GM19324 (cell line): Measurements from ENCODE around the gene ELOVL6.
A peak's percentile ranks its signal among the peaks of the same experiment; 100 is the strongest.

ENCODE experiments used
- ATAC-seq: cut with Tn5 transposase; IDR thresholded peaks from one replicate; pipeline ENCODE4 v1.9.1; 2021; ENCODE audit warnings: mild to moderate bottlenecking, moderate library complexity; ENCODE audit not compliant: unreplicated experiment, low FRiP score

The ELOVL6 gene

DNA sequence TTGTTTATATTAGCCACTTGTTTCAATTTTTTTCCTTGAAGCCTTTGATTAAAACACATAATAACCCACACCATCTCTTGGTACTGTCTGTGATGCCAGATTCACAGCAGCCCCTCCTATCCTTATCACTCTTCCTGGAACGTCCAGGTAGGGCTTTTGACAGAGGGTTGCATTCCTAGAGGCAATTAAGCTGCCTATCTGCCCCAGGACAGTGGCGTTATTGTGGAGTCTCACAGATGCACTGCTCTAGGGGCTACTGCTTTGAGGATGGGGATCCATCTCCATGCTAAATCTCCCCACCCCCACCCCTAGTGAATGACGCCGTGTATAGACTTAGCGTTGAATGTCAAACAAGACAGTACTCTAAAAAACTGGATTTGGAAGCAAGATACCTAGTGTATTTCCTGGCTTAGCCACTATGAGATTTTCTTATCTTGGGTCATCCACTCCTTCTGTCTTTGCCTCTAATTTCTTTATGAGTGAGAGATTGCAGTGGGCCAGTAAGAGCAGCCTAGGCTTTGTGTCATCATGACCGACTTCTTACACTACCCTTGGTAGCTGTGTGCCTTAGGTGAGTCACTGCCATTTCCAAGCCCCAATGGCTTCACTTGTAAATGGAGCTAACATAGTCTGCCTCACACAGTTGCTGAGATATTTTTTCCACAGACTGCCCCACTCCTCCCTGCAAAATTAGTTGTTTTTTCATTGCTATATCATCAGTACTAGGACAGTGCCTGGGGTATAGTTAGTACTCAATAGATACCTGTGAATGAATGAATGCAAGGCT is 194.8 kb downstream of the ELOVL6 start:
- ATAC-seq, result no peak

DNA sequence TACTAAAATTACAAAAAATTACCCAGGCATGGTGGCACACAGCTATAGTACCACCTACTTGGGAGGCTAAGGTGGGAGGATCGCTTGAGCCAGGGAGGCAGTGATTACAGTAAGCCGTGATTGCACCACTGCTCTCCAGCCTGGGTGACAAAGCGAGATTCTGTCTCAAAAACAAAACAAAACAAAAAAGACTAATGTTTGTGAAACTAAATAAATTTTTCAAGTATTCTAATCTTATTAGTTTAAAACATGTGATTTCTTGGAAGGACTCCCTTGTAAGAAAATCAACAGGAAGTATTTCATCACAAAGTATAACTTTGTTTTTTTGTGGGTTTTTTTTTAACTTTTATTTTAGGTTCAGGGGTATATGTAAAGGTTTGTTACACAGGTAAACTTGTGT is 196.1 kb downstream of the ELOVL6 start:
- ATAC-seq, result no peak

DNA sequence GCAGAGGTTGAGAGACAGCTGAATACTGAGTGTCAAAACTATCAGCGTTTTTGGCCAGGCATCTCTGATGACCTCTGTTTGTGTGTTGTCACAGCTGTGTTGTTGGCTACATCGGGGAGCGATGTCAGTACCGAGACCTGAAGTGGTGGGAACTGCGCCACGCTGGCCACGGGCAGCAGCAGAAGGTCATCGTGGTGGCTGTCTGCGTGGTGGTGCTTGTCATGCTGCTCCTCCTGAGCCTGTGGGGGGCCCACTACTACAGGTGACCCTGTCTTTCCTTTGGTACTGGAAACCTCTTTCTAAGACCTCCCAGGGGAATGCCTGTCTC is 198.9 kb downstream of the ELOVL6 start:
- ATAC-seq, result no peak

DNA sequence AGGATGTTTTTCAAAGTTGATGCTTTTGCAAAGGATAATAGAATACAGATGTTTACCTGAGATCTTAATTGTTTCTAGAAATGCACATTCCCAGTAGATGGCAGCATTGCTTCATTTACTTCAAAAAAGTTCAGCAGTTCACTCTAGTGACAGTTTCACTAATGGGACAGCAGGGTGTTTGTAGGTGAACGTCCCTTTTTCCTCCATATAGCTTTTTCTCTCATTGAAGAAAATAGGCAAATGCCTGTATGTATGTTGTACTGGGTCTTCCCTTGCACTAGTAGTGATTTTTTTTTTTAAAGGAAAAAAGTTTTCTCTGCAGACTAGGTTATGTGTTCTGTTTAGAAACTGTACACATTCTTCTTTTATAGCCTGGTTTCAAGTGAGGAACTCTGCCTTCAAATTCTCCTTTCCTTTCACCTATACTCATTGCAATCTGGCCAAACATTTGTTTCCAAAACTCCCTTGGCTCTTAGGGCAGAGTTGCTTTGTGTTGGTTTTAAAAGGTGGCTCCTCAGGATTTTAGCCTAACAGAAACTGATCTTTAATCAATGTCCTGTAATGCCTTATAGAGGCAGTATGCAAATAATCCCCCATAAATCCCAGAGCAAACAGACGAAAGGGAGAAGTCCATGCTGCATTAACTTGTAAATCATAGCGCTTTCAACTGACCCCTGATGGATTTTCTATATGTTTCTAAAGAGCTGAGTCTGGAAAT is 199.4 kb downstream of the ELOVL6 start:
- ATAC-seq, result peak; percentile 29

DNA sequence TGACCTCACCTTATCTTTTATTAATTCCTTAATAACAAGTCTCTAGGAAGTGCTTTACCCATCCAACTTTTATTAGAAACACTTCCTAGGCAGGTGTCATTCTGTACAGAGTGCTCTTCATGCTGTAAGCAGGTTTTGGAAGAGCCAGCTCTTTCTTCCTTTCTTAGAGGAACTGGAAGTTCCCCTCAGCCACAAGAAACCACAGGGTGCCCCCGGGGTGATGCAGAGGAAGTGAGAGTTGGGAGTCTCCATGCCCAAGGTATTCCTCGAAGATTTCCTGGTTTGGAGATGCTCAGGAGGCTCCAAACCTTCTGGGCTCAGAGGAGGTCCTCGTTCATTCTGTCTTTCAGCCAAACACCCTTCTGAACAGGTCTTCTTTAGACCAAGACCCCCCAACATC is 201.9 kb downstream of the ELOVL6 start:
- ATAC-seq, result no peak
